NCI-H345 (cell line): ENCODE results near the gene FCRL4.
"Not testable (repeated sequence)": the region's sequence is repeated elsewhere in the genome, so short reads cannot be mapped to it uniquely, and the experiment has no call there.

Experiments used
- DNase-seq: peaks from one replicate; lab custom pipeline; 2025; lab: John Stamatoyannopoulos, UW

FCRL4 gene

DNA sequence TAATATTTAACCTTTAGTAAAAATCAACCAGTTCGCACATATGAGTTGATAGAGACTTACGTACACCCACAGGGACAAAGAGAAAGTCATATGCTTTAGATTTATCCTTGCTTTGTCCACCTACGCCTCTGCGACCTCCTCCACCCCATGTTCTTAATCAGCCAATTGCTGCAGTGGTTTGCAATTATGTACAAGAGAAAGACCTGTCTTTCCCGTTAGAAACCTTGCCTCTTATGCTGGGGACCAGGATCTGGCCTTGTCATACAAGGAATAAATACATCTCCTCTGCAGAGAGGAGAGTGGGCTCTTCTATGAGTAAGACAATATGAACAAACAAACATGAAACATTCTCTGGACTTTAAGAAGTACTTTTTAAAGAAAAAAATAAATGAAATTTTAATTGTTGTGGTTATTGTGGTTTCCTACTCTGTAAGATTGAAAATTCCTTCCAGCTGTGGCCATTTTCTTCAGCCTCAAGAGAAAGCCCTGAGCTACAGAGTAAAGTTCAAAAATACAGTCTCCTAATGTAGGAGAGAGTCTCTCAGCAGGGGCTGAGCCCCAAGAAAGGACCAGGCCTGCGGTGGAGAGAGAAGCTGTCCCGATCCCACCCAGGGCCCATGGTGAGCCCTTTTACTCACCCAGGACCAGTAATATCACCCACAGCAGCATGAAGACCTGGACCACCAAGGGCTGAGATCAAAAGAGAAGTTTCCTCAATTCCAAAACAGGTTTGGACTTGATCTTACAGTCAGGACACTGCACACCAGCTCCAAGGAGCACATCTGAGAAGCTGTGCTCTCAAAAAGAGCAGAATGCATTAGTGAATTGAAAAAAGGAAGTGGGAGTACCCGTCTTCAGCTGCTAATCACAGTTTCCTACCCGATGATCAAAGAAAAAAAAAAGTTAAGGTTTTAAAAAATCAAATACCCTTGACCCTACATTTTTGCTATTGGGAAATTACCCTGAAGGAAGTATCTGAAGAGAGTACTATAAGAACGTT lies 45.9 kb downstream of the FCRL4 start, which contains the start of gene FCRL5:
TSS of gene FCRL5 (minus strand) at position 822 of the 1,000 bp plus-strand sequence. CDS start at position 669, 153 bp downstream.
- DNase-seq: no peak

DNA sequence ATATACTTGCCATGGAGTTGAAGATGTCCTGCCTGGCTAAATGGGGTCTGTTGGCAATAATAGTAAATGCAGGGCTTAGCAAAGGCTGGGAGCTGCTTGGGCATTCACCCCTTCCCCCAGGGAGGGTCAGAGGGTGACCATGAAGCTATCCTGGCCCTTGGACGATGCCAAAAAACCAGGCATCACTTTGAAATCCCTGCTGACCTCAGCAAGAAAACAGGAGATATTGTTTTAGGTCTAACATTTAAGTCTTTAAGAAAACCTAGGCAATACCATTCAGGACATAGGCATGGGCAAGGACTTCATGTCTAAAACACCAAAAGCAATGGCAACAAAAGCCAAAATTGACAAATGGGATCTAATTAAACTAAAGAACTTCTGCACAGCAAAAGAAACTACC lies 49.8 kb downstream of the FCRL4 start:
- not testable (repeated sequence) for DNase-seq

DNA sequence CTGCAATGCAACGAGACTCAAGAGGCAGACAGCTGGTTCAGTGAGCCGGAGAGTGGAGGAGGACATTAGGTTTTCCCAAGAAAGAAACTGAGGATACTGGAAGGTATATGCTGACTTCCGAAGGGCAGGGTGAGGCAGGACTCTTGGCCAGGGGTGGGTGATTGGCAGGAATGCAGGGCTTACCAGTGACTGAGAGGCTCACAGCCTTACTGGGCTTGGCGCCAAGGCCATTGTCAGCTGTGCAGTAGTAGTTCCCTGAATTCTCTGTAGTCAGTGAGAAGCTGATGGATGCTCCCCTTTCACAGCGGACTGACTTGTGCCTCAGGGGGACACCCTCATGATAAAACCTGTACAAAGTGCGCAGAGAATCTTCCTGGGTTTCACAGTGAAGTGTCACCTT lies 55.2 kb downstream of the FCRL4 start:
- DNase-seq: peak; percentile 9

DNA sequence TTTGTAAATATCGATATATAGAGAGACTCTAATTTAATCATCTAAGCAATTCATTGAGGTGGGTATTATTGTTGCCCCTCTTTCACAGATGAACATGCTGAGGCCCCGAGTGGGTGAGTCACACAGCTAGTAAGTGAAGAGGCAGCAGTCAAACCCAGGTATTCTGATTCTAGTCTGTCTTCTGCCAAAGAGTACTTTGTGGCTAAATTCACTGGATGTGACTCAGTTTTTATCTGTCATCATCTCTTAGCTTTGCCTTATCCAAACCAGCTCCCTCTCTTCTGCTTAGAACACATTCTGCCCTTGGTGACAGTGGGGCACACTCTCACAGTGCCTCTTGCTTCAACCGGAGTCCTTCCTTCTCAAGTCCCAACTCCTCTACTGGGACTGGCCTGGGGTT lies 57.0 kb downstream of the FCRL4 start:
- DNase-seq: no peak

DNA sequence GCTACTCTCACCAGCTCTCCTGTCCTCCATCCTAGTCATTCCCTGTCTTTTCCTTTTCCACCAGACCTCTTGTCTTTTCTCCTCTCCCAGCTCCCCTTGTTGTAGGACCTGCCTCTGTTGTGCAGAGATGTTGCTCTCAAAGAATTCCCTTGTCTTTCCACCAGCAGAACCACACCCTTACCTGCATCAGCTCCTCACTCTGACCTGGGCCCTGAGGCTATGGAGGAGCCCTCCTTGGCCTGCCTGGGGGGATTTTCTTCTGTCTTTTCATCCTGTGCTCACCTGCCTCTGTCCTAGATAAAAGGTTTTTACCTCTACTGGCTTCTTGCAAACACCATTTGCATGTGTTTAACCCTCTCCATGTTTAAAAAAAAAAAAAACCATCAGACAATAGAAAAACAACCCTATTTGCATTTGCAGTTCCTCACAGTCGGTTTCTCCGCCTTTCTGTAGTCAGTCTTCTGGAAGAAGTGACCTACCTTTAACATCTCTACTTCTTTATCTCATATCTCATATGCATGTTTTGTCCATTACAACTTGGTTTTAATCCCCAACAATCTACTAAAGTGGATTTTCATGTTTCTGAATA lies 57.6 kb downstream of the FCRL4 start:
- DNase-seq: no peak

GRCh38 chr1:157539568-157539967 lies 58.3 kb downstream of the FCRL4 start:
- no peak for DNase-seq

- DNase-seq: no peak
Measured at GRCh38 chr1:157532569-157532968, 65.3 kb downstream of the FCRL4 start.

DNA sequence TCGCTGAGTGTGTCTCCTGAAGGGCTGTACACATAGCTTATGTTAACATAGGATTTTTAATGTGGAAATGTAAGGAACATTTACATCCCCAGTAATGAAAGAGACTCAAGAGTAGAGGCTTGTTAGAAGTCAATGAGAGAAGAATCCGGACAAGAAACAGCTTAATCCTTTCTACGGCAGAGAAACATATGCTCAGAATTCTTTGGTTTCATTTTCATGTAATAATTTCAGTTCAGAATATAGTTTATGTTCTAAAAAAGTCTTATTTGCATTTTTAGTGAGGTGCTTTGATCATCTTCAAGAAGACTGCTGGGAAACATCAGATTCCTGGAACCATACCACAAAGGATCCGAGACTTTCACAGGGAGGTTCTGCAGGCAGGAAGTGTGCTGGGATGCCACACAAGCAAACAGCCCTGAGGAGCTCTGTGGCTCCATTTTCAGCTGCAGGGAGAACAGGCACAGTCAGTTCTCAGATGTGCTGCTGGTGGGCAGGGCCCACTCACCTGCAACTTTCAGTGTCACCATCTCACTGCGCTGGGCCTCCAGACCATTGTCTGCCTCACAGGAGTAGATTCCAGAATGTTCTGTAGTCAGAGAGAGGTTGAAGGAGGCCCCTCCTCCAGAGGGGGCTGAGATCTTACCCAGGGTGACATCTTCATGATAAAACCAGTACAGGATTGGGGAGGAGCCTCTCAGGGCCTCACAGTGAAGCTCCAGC lies 74.0 kb downstream of the FCRL4 start:
- DNase-seq: no peak
